ENCODE results near the gene SCTR.

SCTR gene

DNA sequence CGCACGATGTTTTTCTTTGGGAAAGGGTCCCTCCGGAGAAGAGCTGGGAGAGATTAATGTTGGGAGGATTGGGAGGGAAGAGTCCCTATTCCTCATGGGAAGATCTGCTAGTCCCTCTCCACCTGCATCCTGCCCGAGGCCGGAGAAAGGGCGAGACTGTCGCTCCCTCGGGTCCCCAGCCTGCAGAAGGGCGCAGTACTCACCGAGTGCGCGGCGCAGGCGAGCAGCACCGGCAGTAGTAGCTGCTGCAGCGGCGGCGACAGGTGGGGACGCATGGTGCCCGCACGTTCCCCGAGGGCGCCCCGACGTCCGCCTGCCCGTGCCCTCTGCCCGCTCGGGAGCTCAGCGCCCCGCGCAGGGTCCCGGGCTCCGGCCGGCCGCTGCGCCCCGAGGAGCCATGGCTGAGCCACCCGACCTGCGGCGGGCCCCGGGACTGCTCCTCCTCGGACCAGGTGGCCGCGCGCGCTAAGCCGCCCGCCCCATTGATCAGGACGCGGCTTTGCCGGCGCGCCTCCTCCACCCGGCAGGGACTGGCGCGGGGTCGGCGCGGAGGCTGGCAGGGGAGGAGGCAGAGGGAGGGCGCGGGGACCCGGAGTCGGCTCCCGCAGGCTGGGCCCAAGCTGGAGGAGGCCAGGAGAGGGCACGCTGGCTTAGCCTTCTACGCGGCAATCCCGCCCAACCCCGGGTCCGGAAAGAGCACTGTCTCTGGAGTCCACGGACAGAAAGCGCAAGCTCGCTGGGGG is at the start of gene SCTR:
SCTR (minus strand) TSS at position 532 of the 743 bp plus-strand sequence; CDS start at position 275, 257 bp downstream.
- peak; percentile 56 for DNase-seq

DNA sequence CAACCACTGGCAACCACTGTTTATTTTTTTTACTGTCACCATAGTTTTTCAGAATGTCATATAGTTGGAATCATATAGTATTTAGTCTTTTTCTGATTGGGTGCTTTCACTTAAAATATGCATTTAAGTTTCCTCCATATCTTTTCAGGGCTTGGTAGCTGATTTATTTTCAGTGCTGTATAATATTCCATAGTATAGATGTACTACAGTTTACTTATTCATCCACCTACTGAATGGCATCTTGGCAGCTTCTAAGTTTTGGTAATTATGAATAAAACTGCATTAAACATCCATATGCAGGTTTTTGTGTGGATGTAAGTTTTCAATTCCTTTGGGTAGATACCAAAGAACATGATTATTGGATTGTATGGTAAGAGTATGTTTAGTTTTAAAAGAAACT is 43.0 kb upstream of the SCTR start:
- DNase-seq: no peak

DNA sequence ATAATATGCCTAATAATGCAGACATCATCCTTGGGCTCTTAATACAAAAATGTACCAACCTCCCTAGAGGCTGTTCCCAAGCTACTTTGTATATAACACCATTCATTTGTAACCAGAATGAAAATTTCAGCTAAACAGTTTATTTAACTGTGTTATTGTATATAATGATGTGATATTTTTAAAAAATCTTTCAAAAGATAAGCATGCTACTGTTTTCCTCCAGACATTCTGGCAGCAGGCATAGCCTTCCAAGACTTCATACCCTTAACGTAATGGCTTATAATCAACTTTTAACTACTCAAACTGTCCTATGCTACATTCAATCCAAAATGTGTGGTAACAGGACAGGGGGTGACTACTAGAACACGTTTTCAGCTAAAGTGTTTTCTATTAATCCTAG is 41.2 kb upstream of the SCTR start:
- no peak for DNase-seq

DNA sequence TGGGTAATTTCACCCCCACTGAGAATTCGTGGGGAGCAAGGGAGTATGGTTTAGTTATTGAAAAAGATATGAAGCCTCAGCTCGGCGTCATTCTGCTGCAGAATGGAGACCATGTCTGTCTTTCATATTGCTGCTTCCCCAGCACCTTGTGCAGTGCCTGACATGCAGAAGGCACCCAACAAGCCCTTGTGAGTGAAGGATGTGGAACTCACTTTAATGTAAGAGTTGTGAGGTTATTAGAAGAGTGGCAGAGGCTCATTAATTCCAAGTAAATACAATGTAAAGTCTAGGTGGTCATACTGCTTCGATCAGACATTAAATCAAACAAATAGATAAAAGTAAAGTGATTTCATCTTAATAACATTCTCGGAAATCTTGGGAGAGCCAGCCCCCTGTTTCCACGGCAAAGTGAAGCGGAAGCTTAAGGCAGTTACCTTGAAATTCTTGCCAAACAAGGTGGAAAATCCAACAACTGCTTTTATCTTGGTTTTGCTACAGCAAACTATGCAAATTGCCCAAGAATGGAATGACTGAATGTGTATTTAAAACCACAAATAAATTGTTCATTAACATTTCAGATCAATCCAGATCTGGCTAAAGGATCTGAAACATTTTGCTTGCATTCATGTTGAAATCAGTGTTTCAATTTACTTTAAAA is 29.5 kb upstream of the SCTR start:
- no peak for DNase-seq

DNA sequence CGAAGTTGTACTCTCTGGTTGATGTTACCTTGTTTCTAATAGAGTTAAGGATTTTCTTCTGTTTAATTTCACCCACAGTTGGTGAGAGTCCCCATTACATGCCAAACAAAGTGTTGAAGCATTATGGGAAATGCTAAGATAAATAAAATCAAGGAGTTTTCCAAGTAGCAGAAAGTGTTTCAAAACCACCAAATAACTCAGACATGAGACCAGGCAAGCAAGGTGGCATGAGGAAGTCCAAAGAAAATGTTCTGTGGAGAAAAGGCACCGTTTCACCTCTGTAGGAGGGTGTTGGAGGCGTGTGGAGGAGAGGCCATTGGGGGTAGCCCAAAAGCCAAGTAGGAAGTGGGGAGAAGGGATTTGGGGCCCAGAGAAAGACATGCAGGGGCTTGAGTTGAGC is 28.6 kb upstream of the SCTR start:
- no peak for DNase-seq

DNA sequence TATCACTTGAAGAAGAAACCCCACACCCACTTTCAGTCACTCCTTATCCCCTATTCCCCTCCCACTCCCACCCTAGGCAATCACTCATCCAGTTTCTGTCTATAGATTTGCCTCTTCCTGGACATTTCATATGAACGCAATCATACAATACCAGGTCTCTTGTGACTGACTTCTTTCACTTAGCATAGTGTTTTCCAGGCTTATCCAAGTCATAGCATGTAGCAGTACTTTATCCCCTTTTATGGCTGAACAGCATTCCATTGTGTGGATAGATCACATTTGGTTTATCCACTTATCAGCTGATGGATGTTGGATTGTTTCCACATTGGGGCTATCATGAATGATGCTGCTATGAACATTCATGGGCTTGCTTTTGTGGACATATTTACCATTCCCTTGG is 26.6 kb upstream of the SCTR start:
- no peak for DNase-seq

DNA sequence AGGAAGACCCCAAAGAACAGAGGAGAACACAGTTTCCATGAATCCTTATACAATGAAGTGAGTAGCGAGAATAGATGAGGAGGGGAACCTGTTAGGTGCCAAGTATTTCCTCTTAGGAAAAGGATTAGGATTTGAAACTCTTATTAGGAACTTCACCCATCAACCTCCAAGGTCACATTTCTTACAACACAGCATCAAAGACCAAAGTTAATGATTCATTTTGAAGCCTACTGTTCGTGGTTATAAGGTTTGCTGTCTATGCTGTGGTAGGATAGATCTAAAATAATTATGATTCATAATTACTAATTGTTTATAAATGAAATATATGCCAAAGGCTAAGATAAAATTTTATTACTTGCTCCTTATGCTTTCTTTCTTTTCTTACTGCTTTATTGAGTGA is 26.1 kb upstream of the SCTR start:
- DNase-seq: no peak

DNA sequence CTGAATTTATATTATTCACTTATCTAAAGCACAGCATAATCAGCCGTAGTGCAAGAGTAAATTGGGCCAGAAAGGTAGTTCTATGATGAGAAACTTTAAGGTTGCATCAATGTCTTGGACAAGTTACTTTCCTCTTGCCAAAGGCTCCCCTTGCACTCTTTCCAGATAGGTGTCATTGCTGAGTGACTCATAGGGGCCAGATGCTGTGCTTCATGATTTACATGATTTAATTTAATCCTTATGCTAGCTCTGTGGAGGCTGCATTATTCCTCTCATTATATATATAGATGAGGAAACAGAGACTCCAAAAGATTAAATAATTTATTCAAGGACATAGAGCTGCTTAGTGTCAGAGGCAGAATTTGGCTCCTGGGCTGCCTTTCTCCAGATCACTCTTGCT is 25.0 kb upstream of the SCTR start:
- DNase-seq: no peak

DNA sequence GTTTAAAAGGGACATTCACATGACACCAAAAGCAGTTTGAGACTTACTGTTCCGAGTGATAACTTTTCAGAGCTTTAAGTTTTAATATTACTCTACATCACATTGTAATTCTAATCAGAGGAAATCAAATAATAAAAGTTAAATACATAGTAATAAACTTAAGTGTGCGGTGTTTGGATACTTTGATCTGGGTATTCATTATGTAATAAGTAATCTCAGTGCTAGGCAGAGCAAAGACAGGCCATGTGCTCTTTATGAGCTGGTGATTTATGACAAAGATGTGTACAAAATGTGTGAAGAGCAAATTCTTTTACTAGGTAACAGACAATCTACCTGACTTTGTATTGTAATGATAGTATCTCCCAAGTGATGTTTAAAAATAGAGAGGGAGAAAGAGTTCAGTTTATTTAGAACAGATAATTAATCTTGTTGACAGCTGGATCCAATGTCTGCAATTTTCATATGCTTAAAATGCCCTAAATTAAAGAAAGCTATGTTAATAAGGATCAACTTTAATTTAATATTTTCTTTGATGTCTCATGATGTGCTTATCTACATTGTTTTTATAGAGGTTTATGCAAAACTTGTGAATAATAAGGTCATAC is 24.3 kb upstream of the SCTR start:
- DNase-seq: no peak

DNA sequence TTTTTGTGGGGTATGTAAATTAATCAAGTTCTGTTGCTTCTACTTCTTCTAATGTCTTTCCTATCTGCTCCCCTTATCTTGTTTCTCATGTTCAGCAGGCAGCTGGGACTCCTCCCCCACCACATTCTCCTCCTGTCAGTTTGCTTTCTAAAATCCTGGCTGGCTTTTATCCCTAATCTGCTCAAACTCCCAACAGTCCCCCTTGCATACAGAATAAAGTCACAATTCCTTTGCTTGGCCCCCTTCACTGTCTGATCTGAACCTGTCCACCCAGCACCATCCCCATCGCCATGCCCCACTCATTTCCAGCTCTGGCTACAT is 22.1 kb upstream of the SCTR start:
- no peak for DNase-seq

DNA sequence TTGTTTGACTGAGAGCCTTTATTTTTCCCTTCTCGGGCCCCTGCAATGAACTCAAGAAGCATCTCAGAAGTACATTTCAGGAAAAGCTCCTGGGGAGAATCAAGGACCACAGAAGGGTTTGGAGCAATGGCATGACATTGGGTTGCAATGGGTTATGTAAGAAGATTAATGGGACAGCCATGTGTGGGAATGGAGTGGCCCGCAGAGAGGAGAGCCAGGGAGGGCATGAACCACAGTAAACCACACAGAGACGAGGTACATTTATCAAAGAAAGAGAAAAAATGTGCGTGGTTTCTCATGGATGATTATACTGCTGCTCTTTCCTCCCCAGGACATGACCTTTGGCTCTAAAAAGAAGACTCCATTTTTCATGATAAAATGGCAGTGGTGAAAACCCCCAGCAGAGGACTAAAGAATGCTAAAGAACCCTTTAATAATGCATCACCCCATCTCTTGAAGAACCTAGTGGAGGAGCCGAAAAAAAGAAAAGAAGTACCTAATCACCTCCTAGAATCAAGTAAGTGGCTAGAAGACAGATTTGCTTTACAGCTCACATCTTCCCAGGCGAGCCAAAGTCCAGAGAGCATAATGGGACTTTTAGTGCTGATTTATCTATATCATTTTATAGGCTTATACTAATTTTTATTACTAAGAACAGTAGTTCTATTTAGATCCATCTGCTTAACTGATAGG is 21.6 kb upstream of the SCTR start:
- DNase-seq: no peak

DNA sequence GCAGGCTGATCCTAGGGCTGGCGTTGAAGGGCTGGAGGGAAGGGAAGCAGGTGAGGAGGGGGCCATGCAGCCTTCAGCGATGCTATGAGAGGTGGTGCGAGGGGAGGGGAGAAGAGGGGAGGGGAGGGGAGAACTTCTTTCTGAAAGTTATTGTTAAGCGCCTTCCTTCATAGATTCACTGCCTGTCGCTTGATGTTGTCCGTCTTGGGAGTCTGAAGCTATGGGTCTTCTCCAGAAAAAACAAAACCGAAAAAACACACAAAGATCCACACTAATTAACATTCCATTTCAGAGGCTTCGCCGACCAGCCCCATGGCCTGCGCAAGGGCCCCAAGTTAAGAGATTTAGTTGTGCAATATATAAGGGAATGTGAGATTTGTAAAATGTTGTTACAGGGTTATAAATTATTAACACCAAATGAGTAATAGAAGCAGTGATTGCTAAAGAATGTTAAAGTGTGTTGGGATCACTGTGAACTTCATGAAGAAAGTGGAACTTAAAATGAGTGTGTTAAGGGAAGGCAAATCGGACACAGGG is 20.7 kb upstream of the SCTR start:
- DNase-seq: no peak

DNA sequence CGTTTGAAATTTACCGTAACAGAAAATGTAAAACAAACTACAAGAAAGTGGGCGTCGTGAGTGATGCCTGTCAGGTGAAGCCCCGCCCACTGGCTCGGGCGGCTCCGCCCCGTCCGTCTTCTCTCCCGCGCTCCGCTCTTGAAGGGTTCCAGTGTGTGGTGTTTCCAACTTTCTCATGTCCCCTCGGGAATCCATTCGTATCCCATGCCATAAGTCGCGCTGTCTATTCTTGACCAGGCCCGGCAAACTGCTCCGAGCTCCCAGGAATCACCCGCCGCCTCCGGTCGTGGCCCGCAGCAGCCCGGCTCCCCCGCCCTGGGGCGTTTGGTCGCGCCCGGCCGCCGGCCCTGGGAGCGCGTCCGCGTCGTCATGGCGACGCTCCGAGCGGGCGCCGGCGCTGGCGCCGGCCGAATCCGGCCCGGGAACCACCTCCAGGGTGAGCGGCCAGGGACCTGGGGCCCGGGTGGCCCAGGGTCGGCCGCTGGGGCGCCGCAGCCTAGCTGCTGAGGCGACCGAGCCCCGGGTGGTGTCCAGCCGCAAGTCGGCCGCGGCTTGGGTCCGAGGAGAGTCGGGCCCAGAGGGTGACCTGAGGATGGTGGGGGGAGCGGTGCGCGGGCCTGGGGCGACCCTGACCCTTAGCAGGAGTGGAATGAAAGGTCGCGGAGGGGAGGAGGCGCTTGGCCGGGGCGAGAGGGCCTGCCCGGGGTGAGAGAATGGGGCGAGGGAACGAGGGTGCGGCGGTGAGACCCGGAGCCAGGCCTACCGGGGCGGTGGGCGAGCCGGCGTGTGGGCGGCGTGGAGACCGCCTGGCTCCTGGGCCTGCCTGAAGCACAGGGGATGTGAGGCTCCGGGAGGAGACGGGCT is 20.0 kb upstream of the SCTR start, which contains the start of gene CFAP221:
CFAP221 (plus strand) TSS at position 375 of the 864 bp plus-strand sequence. CDS start 1,683 bp downstream, outside the sequence.
- DNase-seq: peak; percentile 95

DNA sequence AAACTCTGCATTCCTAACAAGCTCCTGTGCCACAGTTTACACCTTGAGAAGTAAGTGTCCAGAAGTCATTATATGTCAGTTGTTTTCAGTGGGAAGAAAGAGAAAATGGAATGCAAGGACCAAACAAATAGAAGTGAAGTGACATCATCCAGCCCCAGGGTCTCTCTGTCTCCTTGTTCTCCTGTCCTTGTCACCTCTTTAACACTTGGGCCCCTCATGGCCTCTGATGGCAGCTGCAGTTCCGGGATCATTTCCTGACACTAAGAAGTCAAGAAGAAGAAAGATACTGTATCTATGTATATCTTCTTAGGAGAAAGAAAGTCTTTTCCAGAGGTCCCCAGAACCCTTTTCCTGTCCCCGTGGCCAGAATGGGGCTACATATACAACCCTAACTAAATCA is 17.2 kb upstream of the SCTR start:
- DNase-seq: no peak

DNA sequence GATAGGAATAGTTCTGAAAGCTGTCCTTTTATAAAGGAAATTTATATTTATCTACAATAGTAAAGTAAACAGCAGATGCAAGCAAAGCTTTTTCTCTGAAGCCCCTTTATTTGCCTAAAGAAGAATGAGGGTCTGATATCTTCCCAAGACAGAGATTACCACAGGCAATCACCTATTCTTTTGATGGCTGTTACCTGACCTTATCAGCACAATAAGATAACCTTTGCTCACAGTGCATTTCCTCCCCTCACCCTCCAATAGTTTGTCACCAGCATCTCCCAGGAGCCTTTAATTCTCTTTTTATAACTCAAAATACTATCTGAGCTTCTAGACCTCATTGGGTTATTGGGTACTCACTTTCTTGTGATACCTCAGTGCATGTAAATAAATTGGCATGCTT is 13.5 kb upstream of the SCTR start:
- no peak for DNase-seq

DNA sequence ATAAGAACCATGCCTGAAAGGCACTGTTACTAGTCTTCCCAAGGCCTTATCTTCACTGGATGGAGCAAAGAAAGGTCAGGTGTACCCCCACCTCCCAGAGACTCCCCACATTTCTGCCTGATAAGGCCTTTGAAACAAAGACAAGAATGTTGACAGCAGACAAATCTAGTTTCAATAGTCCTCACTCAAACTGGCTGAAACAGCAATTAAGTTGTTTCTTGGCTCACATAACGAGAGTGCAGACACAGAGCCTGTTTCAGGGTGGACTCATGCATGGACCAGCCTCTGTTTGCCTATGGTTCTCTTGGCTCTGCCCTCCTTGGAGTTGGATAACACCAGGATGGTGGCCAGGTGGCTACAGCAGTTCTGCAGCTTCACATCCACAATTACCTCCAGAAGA is 12.4 kb upstream of the SCTR start:
- DNase-seq: no peak

DNA sequence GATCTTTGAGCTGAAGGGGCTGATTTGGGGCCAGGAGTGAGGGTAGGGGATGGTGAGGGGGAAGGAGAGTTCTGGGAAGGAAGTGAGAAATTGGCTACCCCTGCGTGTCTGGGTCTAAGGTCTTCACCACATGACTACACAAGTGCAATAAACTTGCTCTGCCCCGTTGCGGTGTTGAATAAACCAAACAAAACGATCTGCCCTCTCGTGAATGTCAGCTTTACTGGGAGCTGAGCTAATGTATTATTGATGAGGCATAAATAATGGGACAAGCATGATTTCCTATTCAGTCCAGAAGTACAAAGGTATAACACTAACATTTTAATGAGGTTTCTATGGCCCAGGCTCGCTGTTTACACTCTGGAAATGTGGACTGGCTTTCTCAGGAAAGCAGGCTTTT is 11.9 kb upstream of the SCTR start:
- no peak for DNase-seq

DNA sequence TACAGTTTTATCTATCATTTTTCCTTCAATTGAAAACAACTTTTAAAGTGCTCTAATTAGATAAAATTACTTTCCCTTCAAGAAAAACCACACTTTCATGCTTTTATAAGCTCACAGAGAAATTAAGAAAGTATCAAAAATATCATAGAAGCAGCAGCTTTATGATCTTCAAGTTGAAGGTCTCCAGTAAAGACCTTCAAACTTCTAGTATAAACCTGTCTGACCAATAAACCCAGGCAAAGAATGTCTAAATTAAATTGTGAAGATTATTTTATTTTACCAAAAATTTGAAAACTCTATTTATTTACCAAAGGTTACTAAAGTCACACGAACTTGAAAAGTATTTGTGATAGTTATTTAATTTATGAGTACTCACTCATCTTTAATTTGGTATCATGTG is 9.3 kb upstream of the SCTR start:
- no peak for DNase-seq

DNA sequence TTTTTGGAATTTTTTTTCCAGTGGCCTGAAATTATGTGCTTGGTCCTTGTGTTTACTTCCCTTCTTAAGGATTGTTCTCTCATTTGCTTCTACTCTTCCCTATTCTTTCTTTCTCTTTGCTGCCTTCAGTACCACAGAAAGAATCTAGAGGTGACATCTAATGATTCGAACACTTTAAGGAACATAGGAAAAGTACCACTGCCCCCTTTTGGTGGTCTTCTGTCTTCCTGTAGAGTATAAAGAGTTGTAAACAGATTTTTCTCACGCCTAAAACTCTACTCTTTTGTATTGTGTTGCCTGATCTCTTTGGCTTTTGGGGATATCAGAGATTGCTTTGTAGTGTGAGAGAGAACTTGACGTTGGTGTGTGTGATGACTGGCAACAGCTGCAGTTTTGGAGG is 7.0 kb upstream of the SCTR start:
- no peak for DNase-seq

DNA sequence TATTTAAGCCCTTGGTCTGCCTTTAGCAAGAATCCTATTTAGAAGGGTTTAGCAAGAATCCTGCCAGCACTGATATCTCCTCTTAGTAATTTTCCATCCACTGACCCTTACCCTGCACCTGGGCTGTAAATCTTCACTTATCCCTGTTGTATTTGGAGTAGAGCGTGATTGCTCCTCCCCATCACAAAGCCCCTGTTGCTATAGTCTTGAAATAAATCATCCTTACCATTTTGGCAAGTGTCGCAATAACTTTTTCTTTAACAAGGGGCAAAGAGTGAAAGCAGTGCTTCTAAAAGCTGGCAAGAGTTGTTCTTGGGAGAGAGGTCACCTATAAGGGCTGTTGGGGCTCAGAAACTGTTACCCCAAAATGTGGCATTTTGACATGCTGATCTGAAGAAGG is 3.7 kb upstream of the SCTR start:
- DNase-seq: no peak

DNA sequence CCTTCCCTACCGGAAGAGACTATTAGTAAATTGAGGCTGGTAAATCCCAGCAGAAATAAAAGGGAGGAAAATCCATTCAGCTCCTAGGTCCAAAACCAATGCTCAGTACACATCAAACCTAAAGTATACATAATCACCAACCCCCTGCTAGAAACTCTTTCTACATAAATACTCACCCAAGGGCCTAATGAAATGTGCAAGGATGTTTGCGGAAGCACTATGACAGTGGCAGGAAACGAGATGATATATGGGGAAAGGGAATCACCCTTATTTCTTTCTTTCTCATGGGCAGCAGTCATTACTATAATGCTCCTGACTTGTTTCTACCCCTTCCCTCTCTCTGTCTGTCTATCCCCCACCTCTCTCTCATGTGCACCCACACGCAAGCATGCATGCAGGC is 1.3 kb upstream of the SCTR start:
- no peak for DNase-seq

DNA sequence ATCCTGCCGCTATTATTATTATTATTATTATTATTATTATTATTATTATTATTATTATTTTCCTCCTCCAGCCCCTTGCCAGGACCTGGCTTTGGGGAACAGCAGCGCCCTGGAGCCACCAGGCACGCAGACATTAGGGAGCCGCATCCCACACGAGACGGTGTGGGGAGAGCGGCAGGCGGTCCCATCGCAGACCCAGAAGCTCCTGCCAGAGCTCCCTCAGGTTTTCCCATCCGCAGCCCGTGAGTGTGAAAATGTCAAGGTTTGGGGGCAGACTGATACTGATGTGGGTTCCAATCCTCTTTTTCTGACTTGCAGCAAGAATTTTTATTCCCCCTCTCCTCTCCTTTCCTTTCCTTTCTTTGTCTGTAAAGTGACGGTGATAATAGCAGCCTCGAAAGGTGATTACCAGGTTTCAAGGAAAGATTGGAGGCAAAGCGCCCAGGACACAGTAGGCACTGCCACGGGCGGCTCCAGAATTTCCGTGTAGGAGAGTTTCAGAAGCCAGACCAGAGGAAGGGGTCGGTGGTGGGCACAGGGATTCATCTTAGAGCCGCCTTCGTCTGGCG is 816 bp downstream of the SCTR start:
- no peak for DNase-seq

All from retina (tissue), 1 donor.